GM12878 (cell line): ENCODE results near the gene GPR61.

ENCODE experiments used
- CTCF ChIP-seq, 3 experiments: IDR thresholded peaks in 2 of 3; conservative IDR thresholded peaks in 1 of 3; 2 replicates each; pipeline ENCODE4 v1.5.1; 2011; ENCODE audit warnings: low read depth in 3 of 3, low read length in 3 of 3, mild to moderate bottlenecking in 3 of 3, control low read depth in 2 of 3, moderate library complexity in 2 of 3, inconsistent platforms in 1 of 3, mixed read lengths in 1 of 3; ENCODE audit not compliant: control insufficient read depth in 2 of 3, insufficient read depth in 1 of 3; ENCODE audit errors: extremely low read depth in 1 of 3
- PBX3 ChIP-seq: IDR thresholded peaks from 2 replicates; pipeline ENCODE4 v1.6.1; 2011; ENCODE audit warnings: mild to moderate bottlenecking, low read depth, low read length, moderate library complexity; ENCODE audit not compliant: insufficient replicate concordance
- POLR2AphosphoS5 ChIP-seq: IDR thresholded peaks from 2 replicates; pipeline ENCODE4 v1.6.1; 2011; ENCODE audit warnings: mild to moderate bottlenecking, low read length, inconsistent platforms
- RFX5 ChIP-seq: IDR thresholded peaks from 2 replicates; pipeline ENCODE4 v1.6.1; 2011; ENCODE audit warnings: low read depth, low read length, improper control_type of control experiment
- STAT3 ChIP-seq: IDR thresholded peaks from 2 replicates; pipeline ENCODE4 v1.6.1; 2011; ENCODE audit warnings: low read depth, low read length, improper control_type of control experiment
- TAF1 ChIP-seq: IDR thresholded peaks from 2 replicates; pipeline ENCODE4 v1.6.1; 2011; ENCODE audit warnings: mild to moderate bottlenecking, low read depth, low read length, borderline replicate concordance
- TCF7 ChIP-seq: IDR thresholded peaks from 2 replicates; pipeline ENCODE4 v1.6.1; 2014; ENCODE audit warnings: antibody characterized with exemption, borderline replicate concordance
- TF ChIP-seq, protein P1 (sequence below): IDR thresholded peaks from 2 replicates; pipeline ENCODE4 v1.6.1; 2012; ENCODE audit warnings: low read length, inconsistent platforms

- no peak for TF ChIP-seq CTCF (IDR thresholded peaks at IDR 0.05 in 2 of 3, conservative IDR thresholded peaks at IDR 0.05 in 1 of 3; ENCODE audit: control insufficient read depth in 2 of 3, extremely low read depth in 1 of 3, insufficient read depth in 1 of 3, low read depth in 3 of 3, low read length in 3 of 3)
- no peak for TF ChIP-seq TCF7
- TF ChIP-seq, protein P1, sequence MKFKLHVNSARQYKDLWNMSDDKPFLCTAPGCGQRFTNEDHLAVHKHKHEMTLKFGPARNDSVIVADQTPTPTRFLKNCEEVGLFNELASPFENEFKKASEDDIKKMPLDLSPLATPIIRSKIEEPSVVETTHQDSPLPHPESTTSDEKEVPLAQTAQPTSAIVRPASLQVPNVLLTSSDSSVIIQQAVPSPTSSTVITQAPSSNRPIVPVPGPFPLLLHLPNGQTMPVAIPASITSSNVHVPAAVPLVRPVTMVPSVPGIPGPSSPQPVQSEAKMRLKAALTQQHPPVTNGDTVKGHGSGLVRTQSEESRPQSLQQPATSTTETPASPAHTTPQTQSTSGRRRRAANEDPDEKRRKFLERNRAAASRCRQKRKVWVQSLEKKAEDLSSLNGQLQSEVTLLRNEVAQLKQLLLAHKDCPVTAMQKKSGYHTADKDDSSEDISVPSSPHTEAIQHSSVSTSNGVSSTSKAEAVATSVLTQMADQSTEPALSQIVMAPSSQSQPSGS, result no peak
- TF ChIP-seq PBX3, result no peak
- no peak for TF ChIP-seq POLR2AphosphoS5
- no peak for TF ChIP-seq TAF1
- no peak for TF ChIP-seq RFX5
- no peak for TF ChIP-seq STAT3
Observed at GRCh38 chr1:109497449-109498160, 42.1 kb upstream of the GPR61 start.
